Uterus (tissue), 4 donors: ENCODE data around the gene MYH3. TPM values are rescaled to one million over a fixed set of nuclear protein-coding genes. Genes with fewer than 3 reads are reported as not detected.

Experiments used
- DNase-seq, 2 donors: peaks; one replicate each; pipeline ENCODE4 v3.0.0-alpha.2; 2019 to 2020
- H3K27ac ChIP-seq, 2 donors: fragments of 200-600 bp; sonication (generic); 1 replicate in 1 of 2; 2 replicates in 1 of 2; pipeline ENCODE4 v1.5.1; 2016 to 2018
- H3K27me3 ChIP-seq, 2 donors: fragments of 200-600 bp; sonication (generic); one replicate each; pipeline ENCODE4 v1.5.1; 2018 to 2019; ENCODE audit warnings: control low read depth in 1 of 2
- H3K36me3 ChIP-seq, 2 donors: fragments of 200-600 bp; sonication (generic); one replicate each; pipeline ENCODE4 v1.5.1; 2019; ENCODE audit warnings: control low read depth in 1 of 2
- H3K4me1 ChIP-seq, 2 donors: fragments of 200-600 bp; sonication (generic); one replicate each; pipeline ENCODE4 v1.5.1; 2018 to 2019; ENCODE audit warnings: control low read depth in 1 of 2
- H3K4me3 ChIP-seq, 2 donors: fragments of 200-600 bp; sonication (generic); 1 replicate in 1 of 2; 2 replicates in 1 of 2; pipeline ENCODE4 v1.5.1; 2018 to 2019; ENCODE audit warnings: mild to moderate bottlenecking in 1 of 2
- H3K9me3 ChIP-seq, 2 donors: fragments of 200-600 bp; sonication (generic); one replicate each; pipeline ENCODE4 v1.5.1; 2019; ENCODE audit warnings: control low read depth in 1 of 2
- CTCF ChIP-seq, 4 experiments: fragments of 200-600 bp in 2 of 4; fragments of 450-650 bp in 2 of 4; sonication (generic) in 2 of 4; IDR thresholded peaks; one replicate each; pipeline ENCODE4 v1.5.1; 2016 to 2019; ENCODE audit warnings: antibody characterized with exemption in 4 of 4, mild to moderate bottlenecking in 2 of 4, moderate library complexity in 1 of 4
- POLR2A ChIP-seq, 2 donors: fragments of 450-650 bp; IDR thresholded peaks; one replicate each; pipeline ENCODE4 v1.6.1; 2016; ENCODE audit warnings: antibody characterized with exemption in 2 of 2, mild to moderate bottlenecking in 1 of 2, moderate library complexity in 1 of 2
- intact Hi-C: fragments of 100-400 bp; cut with DNase I; formaldehyde crosslinking; loops from one replicate; pipeline ENCODE4 v1.15.1; 2023; ENCODE audit warnings: low total_unique reads
- total RNA-seq, 4 donors: library from RNA; depleted of rRNA in 3 of 4; stranded (reverse); fragments of >200 nt in 3 of 4; gene quantifications; one replicate each; pipeline versions ENCODE4 v1.1.0 to v1.2.4, GENCODE V29; 2014 to 2023
- donor health status: DM: yes; HTN: yes; CAD: no.

The MYH3 gene
- total RNA-seq, 4 donors from 2014 or later: under 0.01 to 11.9 (median 3.1) TPM

DNA sequence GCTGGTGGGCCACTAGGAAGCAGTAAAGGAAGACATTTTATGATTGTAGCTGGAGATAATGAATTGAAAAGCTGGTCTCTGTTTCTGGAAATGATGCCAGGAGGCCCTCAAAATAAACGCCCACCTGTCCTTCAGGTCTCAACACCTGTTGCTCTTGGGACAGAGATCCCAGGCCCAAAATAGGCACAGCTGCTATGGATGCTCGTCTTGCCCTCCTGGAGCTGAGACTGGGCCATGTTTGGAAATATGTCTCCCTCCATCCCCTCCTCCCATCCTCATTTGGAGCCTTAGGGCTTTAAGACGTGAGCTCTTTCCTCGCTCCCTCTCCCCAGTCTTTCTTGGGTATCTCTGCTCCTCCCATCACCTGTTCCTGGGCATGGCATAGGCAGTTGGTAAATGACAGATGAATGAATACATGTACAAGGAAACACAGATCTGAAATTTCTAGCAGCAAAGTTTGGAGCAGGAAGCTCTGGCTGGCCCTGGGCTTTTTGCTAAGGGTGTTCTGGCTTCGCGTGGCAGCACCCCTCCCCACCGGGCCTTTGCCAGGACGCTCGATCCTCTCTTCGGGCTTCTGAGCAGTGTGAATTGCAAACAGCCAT lies 33.3 kb downstream of the MYH3 start:
- TF ChIP-seq CTCF (IDR thresholded peaks at IDR 0.05) (no peak), POLR2A (IDR thresholded peaks at IDR 0.05) (no peak)
- DNase-seq: no peak
- Histone ChIP-seq H3K4me3 (no peak overlapping the region), H3K36me3 (no peaks in the 10 kb centered on the region), H3K27ac (no peak overlapping the region), H3K27me3 (no peaks in the 10 kb centered on the region), H3K4me1 (no peaks in the 10 kb centered on the region), H3K9me3 (no peaks in the 10 kb centered on the region)
- intact Hi-C loops: no loop called here

DNA sequence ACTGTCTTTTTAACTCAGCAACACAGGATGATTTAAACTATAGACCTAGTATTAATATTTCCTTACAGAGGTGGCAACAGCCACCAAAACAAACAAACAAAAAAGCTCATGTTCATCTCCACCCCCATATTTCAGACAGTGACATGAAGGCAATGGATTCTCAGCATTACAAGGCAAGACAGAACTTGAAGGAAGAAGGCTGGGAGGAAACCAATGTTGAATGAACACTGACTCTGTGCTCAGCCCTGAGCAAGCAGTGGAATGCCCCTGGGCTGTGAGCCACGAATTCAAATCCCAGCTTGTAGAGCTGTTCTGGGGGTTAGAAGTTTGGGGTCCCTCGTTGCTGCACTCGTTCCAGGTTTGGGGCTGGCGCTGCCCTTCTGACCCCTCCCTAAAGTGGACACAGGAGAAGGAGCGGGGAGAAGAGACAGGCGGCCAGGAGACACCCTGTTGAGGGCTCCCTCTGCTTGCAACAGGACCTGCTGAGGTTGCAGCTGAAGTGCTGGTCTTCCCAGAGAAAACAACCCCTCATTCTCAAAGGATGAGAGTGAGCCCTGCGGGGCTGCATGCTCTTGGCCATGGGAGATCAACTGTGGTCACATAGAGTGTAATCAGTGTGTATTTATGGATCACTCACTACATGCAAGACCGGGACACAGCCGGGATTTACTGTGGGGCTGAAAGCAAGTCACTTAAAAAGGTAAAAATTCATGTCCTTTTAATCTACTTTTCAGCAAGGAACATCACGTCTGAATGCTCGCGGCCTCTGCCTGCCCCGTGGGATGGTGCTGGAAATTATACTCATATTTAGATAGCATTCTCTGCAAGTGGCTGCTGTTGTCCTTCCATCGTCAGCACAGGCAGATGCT lies 34.3 kb downstream of the MYH3 start:
- no peaks in the 10 kb centered on the region for H3K4me1 ChIP-seq
- no peaks in the 10 kb centered on the region for H3K36me3 ChIP-seq
- intact Hi-C loops: no loop called here
- no peak overlapping the region for H3K4me3 ChIP-seq
- H3K9me3 ChIP-seq: no peaks in the 10 kb centered on the region
- no peaks in the 10 kb centered on the region for H3K27me3 ChIP-seq
- H3K27ac ChIP-seq: no peak overlapping the region
- no peak for DNase-seq
- no peak for TF ChIP-seq CTCF (IDR thresholded peaks at IDR 0.05)
- TF ChIP-seq POLR2A (IDR thresholded peaks at IDR 0.05): no peak

- intact Hi-C loops: no loop called here
Observed at GRCh38 chr17:10621397-10621796, 35.7 kb downstream of the MYH3 start.

DNA sequence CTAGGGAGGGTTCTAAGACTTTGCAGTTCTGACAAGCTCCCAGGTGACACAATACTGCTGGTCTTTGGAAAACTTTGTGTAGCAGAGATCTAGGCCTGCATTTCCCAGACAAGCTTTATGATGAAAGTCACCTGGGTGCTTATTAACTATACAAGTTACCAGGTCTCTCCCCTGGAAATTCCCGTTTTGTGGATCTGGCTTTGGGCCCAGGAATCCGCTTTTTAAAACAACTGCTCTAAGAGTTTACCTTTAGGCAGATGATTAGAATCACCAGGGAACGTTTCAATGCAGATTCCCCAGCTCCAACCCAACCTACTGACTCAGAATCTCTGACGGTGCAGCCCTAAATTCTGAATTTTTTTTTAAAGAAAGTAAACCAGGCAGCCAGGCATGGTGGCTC lies 36.3 kb downstream of the MYH3 start:
- H3K36me3 ChIP-seq: no peaks in the 10 kb centered on the region
- H3K4me3 ChIP-seq: no peak overlapping the region
- intact Hi-C loops: no loop called here
- no peak overlapping the region for H3K27ac ChIP-seq
- TF ChIP-seq POLR2A (IDR thresholded peaks at IDR 0.05): no peak
- TF ChIP-seq CTCF (IDR thresholded peaks at IDR 0.05): no peak
- H3K4me1 ChIP-seq: no peaks in the 10 kb centered on the region
- H3K27me3 ChIP-seq: no peaks in the 10 kb centered on the region
- no peaks in the 10 kb centered on the region for H3K9me3 ChIP-seq
- DNase-seq: no peak

More at GRCh38 chr17:10621397-10621796, 35.7 kb downstream of the MYH3 start:
- H3K27me3 ChIP-seq: no peaks in the 10 kb centered on the region
- no peak overlapping the region for H3K27ac ChIP-seq
- no peaks in the 10 kb centered on the region for H3K36me3 ChIP-seq
- no peak for TF ChIP-seq CTCF (IDR thresholded peaks at IDR 0.05)
- TF ChIP-seq POLR2A (IDR thresholded peaks at IDR 0.05): no peak
- no peaks in the 10 kb centered on the region for H3K4me1 ChIP-seq
- H3K4me3 ChIP-seq: no peak overlapping the region
- DNase-seq: no peak
- no peaks in the 10 kb centered on the region for H3K9me3 ChIP-seq

DNA sequence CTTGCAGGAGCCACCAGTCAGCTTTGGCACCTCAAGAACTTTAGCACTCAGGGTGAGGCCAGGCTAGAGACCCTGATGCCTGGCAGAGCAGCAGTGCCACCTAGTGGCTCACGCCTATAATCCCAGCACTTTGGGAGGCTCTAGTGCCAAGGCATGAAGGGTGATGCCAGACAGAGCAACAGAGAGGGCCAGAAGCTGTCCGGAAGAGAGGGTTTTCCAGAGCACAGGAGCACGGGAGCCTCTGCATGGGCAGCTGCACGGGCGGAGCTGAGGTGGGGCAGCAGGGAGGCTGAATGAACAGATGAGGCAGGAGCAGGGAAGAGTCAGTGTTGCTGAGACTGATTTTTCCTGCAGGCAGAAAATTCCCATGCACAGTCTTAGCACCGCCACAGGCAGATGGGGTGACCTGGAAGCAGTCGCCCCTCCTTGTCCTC lies 38.9 kb downstream of the MYH3 start:
- Histone ChIP-seq H3K27ac (no peak overlapping the region), H3K36me3 (no peaks in the 10 kb centered on the region), H3K9me3 (no peaks in the 10 kb centered on the region), H3K4me1 (no peaks in the 10 kb centered on the region), H3K27me3 (no peaks in the 10 kb centered on the region), H3K4me3 (no peak overlapping the region)
- TF ChIP-seq CTCF (IDR thresholded peaks at IDR 0.05): peak; percentile 64 to 73 (median 66)
- no peak for TF ChIP-seq POLR2A (IDR thresholded peaks at IDR 0.05)
- peak; percentile 40 to 63 for DNase-seq
- intact Hi-C loops: no loop called here
